Cardiac muscle cell (in vitro differentiated cells and primary cell): Measurements from ENCODE around the gene FNBP1. TPM values are rescaled to one million over a fixed set of nuclear protein-coding genes. Genes with fewer than 3 reads are reported as not detected.
"Not testable (repeated sequence)": the region's sequence is repeated elsewhere in the genome, so short reads cannot be mapped to it uniquely, and the experiment has no call there.

ENCODE experiments used
- DNase-seq, 2 donors: peaks; one replicate each; pipeline versions ENCODE4 v3.0.0 to v3.0.0-alpha.2; 2010 to 2017; ENCODE audit warnings: low read depth in 1 of 2, low spot score in 1 of 2
- H3K27ac ChIP-seq: fragments of 200-600 bp; sonication (generic); 2 replicates; pipeline ENCODE4 v1.5.1; 2016
- H3K27me3 ChIP-seq: fragments of 200-600 bp; sonication (generic); 2 replicates; pipeline ENCODE4 v1.6.0; 2016; ENCODE audit warnings: control low read depth
- H3K36me3 ChIP-seq: fragments of 200-600 bp; sonication (generic); 2 replicates; pipeline ENCODE4 v1.5.1; 2016; ENCODE audit warnings: control low read depth
- H3K4me1 ChIP-seq: fragments of 200-600 bp; sonication (generic); 2 replicates; pipeline ENCODE4 v1.8.1; 2017; ENCODE audit warnings: low read depth, mild to moderate bottlenecking, mixed run types
- H3K4me3 ChIP-seq: fragments of 200-600 bp; sonication (generic); 2 replicates; pipeline ENCODE4 v1.5.1; 2016; ENCODE audit warnings: mild to moderate bottlenecking
- H3K9me3 ChIP-seq: fragments of 200-600 bp; sonication (generic); 2 replicates; pipeline ENCODE4 v1.5.1; 2017; ENCODE audit warnings: low read depth, mild to moderate bottlenecking, control low read depth
- polyA plus RNA-seq: library from polyadenylated mRNA; unstranded; fragments of >200 nt; fragmentation: Nextera tagmentation; extraction: Ambion mirVana; gene quantifications from 2 replicates; pipeline ENCODE4 v1.2.1, GENCODE V29; 2016
- total RNA-seq: library from RNA; depleted of rRNA; stranded (reverse); fragments of >200 nt; gene quantifications from 2 replicates; pipeline ENCODE4 v1.2.3, GENCODE V29; 2016
- TF ChIP-seq, protein P1 (sequence below): IDR thresholded peaks from 2 replicates; pipeline ENCODE4 v1.5.1; 2012; ENCODE audit warnings: low read depth, mild to moderate bottlenecking, low read length

Gene FNBP1
- total and polyA plus RNA-seq, 2 experiments from 2014 or later, result 20.5 to 37.9 TPM

DNA sequence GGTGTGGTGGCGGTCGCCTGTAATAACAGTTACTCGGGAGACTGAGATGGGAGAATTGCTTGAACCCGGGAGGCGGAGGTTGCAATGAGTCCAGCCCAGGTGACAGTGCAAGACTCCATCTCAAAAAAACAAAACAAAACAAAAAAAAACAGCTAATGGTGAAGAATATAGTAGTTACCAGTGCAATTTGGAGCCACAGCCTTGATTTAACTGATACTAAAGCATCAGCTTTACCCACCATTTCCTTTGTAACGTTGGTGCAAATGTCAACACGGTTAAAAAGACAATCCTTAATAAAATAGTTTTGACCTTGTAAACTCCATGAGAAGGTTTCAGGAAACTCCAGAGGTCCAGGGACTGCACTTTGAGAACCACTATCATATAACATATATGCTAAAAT is 41.8 kb downstream of the FNBP1 start:
- H3K4me3 ChIP-seq, result no peak overlapping the region
- H3K27me3 ChIP-seq, result no peaks in the 10 kb centered on the region
- no peaks in the 10 kb centered on the region for H3K36me3 ChIP-seq
- no peaks in the 10 kb centered on the region for H3K9me3 ChIP-seq
- TF ChIP-seq, protein P1, sequence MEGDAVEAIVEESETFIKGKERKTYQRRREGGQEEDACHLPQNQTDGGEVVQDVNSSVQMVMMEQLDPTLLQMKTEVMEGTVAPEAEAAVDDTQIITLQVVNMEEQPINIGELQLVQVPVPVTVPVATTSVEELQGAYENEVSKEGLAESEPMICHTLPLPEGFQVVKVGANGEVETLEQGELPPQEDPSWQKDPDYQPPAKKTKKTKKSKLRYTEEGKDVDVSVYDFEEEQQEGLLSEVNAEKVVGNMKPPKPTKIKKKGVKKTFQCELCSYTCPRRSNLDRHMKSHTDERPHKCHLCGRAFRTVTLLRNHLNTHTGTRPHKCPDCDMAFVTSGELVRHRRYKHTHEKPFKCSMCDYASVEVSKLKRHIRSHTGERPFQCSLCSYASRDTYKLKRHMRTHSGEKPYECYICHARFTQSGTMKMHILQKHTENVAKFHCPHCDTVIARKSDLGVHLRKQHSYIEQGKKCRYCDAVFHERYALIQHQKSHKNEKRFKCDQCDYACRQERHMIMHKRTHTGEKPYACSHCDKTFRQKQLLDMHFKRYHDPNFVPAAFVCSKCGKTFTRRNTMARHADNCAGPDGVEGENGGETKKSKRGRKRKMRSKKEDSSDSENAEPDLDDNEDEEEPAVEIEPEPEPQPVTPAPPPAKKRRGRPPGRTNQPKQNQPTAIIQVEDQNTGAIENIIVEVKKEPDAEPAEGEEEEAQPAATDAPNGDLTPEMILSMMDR, result no peak
- H3K27ac ChIP-seq, result no peak overlapping the region
- DNase-seq, result no peak
- peaks cover 5% of the 10 kb centered on the region for H3K4me1 ChIP-seq

DNA sequence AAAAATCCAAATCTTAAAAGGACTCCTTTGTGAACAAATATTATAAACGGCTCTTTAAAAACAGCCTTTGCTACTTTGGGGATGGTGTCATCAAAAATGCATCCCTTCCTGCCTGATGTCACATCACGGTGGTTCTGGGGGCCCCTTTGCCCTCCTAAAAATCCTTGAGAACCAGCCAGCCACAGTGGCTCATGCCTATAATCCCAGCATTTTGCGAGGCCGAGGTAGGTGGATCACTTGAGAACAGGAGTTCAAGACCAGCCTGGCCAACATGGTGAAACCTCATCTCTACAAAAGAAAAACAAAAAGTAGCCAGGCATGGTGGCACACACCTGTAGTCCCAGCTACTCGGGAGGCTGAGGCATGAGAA is 43.9 kb downstream of the FNBP1 start:
- TF ChIP-seq, protein P1, result no peak
- no peak overlapping the region for H3K4me3 ChIP-seq
- H3K27ac ChIP-seq, result no peak overlapping the region

DNA sequence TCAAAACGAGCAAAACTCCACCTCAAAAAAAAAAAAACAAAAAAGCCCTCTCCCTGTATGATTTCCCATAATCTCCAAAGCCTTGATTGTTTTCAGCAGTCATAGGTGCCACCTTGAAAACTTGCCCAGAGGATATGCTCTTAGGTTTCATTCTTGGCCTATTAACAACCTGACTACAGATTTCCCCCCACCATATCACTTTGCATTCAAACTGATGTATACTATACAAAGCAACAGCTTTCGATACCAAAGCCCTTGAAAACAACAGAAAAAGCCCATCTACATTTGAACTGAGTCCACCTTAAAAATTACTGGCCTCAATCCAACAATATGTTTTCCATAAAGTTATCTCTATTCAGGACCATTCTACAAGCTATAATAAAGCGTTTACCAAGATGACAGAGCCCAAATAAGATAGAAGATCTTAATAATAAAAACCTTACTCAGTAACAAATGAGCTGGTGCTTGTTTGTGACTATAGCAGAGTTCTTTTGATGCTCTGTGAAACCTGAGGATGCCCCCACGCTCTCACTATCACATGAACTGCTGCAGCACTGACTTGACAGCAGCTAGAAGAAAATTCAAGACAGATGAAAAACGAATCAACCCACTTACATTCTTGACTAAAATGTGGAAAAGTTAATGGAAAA is 44.4 kb downstream of the FNBP1 start:
- no peaks in the 10 kb centered on the region for H3K9me3 ChIP-seq
- H3K27ac ChIP-seq, result no peak overlapping the region
- TF ChIP-seq, protein P1, result no peak
- no peak for DNase-seq
- no peaks in the 10 kb centered on the region for H3K27me3 ChIP-seq
- no peaks in the 10 kb centered on the region for H3K36me3 ChIP-seq
- no peaks in the 10 kb centered on the region for H3K4me1 ChIP-seq
- no peak overlapping the region for H3K4me3 ChIP-seq

More for the DNA sequence above, 43.9 kb downstream of the FNBP1 start:
- no peak for DNase-seq
- Histone ChIP-seq H3K4me1 (peaks cover 1% of the 10 kb centered on the region), H3K27me3 (no peaks in the 10 kb centered on the region), H3K9me3 (no peaks in the 10 kb centered on the region), H3K36me3 (no peaks in the 10 kb centered on the region)

DNA sequence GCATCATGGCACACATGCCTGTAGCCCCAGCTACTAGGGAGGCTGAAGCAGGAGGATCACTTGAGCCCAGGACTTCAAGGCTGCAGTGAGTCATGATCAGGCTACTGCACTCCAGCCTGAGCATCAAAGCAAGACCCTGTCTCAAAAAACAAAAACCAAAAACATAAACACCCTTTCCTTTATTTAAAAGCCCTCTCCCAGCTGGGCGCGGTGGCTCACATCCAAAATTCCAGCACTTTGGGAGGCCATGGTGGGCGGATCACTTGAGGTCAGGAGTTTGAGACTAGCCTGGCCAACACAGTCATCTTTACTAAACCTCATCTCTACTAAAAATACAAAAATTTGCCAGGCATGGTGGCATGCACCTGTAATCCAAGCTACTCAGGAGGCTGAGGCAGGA is 45.3 kb downstream of the FNBP1 start:
- not testable (repeated sequence) for H3K4me1 ChIP-seq, DNase-seq, H3K27ac ChIP-seq, H3K4me3 ChIP-seq, H3K27me3 ChIP-seq, H3K36me3 ChIP-seq, H3K9me3 ChIP-seq

DNA sequence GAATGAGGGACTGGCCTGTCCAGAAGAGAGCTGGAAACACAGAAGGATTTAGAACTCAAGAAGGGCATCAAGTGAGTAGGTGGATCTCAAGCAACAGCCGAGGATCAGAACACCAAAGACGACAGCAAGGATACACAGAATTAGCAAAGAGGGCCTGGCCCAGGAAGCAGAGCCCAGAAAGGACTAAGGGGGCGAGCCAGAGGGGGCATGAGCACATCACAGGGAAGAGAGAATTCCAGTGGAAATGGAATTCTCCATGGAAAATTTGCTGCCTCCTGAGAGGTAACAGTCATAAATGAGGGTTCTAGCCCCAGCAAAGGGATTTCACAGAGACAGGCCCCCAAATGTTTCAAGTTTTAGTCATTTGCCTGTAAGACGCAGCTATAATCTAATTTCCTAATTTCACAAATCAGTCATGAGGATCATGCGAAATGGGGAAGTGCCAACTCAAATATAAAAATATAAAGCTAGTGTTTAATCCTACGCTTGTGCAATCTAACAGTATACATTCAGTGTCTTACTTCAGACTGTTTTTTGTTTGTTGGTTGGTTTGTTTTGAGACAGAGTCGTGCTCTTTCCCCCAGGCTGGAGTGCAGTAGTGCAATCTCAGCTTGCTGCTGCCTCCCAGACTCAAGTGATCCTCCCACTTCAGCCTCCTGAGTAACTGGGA is 46.7 kb downstream of the FNBP1 start:
- peak in 1 of 2 donors; percentile 31 for DNase-seq
- no peak overlapping the region for H3K4me3 ChIP-seq
- no peaks in the 10 kb centered on the region for H3K36me3 ChIP-seq
- no peaks in the 10 kb centered on the region for H3K27me3 ChIP-seq
- no peaks in the 10 kb centered on the region for H3K4me1 ChIP-seq
- H3K27ac ChIP-seq, result no peak overlapping the region
- no peaks in the 10 kb centered on the region for H3K9me3 ChIP-seq
- TF ChIP-seq, protein P1, result no peak

DNA sequence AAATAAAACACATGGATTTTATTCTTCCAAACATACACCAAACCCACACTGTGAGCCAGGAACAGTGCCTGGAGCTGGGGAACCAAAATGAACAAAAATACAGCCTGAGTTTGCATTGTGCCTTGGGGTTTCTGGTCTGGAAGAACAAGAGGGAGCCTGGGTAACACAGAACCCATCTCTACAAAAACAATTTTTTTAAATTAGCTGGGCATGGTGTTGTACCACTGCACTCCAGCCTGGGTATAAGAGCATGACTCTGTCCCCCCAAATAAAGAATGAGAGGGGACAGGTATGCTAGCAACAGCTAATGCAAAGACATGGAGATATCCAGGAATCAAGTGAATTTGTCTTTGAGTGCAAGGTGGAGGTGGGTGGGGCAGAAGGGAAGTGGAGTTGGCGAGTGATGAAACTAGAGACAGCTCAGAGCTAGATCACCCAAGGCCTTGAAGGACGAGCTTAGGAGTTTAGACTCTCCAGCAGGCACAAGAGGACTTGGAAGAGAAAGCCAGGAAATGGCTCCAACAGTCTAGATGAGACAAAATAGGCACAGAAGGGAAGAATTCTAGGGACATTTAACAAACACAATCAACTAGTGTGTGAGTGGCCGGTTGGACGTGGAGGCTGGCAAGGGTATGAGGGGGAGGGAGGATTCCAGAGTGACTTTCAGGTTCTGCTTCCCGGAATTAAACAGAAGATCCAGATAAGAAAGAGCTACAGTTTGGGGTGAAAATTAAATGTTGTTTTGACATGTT is 47.4 kb downstream of the FNBP1 start:
- DNase-seq, result peak in 1 of 2 donors; percentile 38
- Histone ChIP-seq H3K9me3 (no peaks in the 10 kb centered on the region), H3K4me1 (peaks cover 1% of the 10 kb centered on the region), H3K27ac (no peak overlapping the region), H3K4me3 (no peak overlapping the region), H3K27me3 (no peaks in the 10 kb centered on the region), H3K36me3 (no peaks in the 10 kb centered on the region)
- TF ChIP-seq, protein P1, result no peak
